KMS-11 (cell line): ENCODE measurements around the gene CYB561D1.

Source experiments
- H2AFZ ChIP-seq: fragments of 200-600 bp; sonication (generic); 2 replicates; pipeline ENCODE4 v1.6.1; 2016; ENCODE audit warnings: antibody characterized with exemption, mixed run types, low read depth
- H3K27ac ChIP-seq: fragments of 200-600 bp; sonication (generic); 2 replicates; pipeline ENCODE4 v1.6.1; 2016; ENCODE audit warnings: mild to moderate bottlenecking, mixed run types
- H3K27me3 ChIP-seq: fragments of 200-600 bp; sonication (generic); 2 replicates; pipeline ENCODE4 v1.6.1; 2017; ENCODE audit warnings: mild to moderate bottlenecking, low read depth, mixed run types, moderate library complexity; ENCODE audit not compliant: insufficient read depth
- H3K36me3 ChIP-seq: fragments of 200-600 bp; sonication (generic); 2 replicates; pipeline ENCODE4 v1.6.1; 2017; ENCODE audit warnings: mild to moderate bottlenecking, mixed run types; ENCODE audit not compliant: insufficient read depth
- H3K4me1 ChIP-seq: fragments of 200-600 bp; sonication (generic); 2 replicates; pipeline ENCODE4 v1.6.1; 2016; ENCODE audit warnings: mild to moderate bottlenecking, low read depth, mixed run types; ENCODE audit not compliant: poor library complexity, severe bottlenecking
- H3K4me2 ChIP-seq: fragments of 200-600 bp; sonication (generic); 2 replicates; pipeline ENCODE4 v1.7.0; 2016; ENCODE audit warnings: mild to moderate bottlenecking, mixed run types
- H3K4me3 ChIP-seq: fragments of 200-600 bp; sonication (generic); IDR thresholded peaks from 2 replicates; pipeline ENCODE4 v1.6.1; 2017; ENCODE audit warnings: low read depth, low read length, mixed read lengths; ENCODE audit not compliant: insufficient read depth
- H3K79me2 ChIP-seq: fragments of 200-600 bp; sonication (generic); 2 replicates; pipeline ENCODE4 v1.6.1; 2016; ENCODE audit warnings: low read depth, mixed run types; ENCODE audit not compliant: insufficient read depth
- H3K9ac ChIP-seq: fragments of 200-600 bp; sonication (generic); 2 replicates; pipeline ENCODE4 v1.6.1; 2016; ENCODE audit warnings: mild to moderate bottlenecking, mixed run types
- H4K20me1 ChIP-seq: fragments of 200-600 bp; sonication (generic); 2 replicates; pipeline ENCODE4 v1.6.1; 2016; ENCODE audit warnings: mild to moderate bottlenecking, mixed run types; ENCODE audit not compliant: insufficient read depth
- TF ChIP-seq, protein P1 (sequence below): fragments of 200-600 bp; sonication (generic); conservative IDR thresholded peaks from 2 replicates; pipeline ENCODE4 v1.6.1; 2017; ENCODE audit warnings: low read depth, mild to moderate bottlenecking, antibody characterized with exemption, low read length, moderate library complexity, mixed read lengths

The CYB561D1 gene

GRCh38 chr1:109508001-109508872 is 14.3 kb downstream of the CYB561D1 start:
- H4K20me1 ChIP-seq, result no peaks in the 10 kb centered on the region
- TF ChIP-seq, protein P1, sequence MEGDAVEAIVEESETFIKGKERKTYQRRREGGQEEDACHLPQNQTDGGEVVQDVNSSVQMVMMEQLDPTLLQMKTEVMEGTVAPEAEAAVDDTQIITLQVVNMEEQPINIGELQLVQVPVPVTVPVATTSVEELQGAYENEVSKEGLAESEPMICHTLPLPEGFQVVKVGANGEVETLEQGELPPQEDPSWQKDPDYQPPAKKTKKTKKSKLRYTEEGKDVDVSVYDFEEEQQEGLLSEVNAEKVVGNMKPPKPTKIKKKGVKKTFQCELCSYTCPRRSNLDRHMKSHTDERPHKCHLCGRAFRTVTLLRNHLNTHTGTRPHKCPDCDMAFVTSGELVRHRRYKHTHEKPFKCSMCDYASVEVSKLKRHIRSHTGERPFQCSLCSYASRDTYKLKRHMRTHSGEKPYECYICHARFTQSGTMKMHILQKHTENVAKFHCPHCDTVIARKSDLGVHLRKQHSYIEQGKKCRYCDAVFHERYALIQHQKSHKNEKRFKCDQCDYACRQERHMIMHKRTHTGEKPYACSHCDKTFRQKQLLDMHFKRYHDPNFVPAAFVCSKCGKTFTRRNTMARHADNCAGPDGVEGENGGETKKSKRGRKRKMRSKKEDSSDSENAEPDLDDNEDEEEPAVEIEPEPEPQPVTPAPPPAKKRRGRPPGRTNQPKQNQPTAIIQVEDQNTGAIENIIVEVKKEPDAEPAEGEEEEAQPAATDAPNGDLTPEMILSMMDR, result no peak
- H3K79me2 ChIP-seq, result no peaks in the 10 kb centered on the region
- no peaks in the 10 kb centered on the region for H3K36me3 ChIP-seq
- H3K4me2 ChIP-seq, result no peak overlapping the region
- peaks cover 7% of the 10 kb centered on the region for H3K4me1 ChIP-seq
- no peak overlapping the region for H2AFZ ChIP-seq
- H3K27me3 ChIP-seq, result no peaks in the 10 kb centered on the region; the same call in 1 of the 2 replicates
- H3K27ac ChIP-seq, result no peak overlapping the region
- no peak overlapping the region for H3K9ac ChIP-seq
- no peak overlapping the region for H3K4me3 ChIP-seq

GRCh38 chr1:109508873-109509175 is 14.9 kb downstream of the CYB561D1 start:
- Histone ChIP-seq H3K9ac (no peak overlapping the region; the same call in 1 of the 2 replicates), H2AFZ (peak overlapping the region; percentile 98; the same call in 1 of the 2 replicates), H3K27me3 (no peaks in the 10 kb centered on the region; the same call in 1 of the 2 replicates), H3K79me2 (no peaks in the 10 kb centered on the region), H3K4me2 (peak overlapping the region; percentile 30), H3K36me3 (no peaks in the 10 kb centered on the region), H4K20me1 (no peaks in the 10 kb centered on the region), H3K4me1 (peaks cover 7% of the 10 kb centered on the region), H3K4me3 (no peak overlapping the region), H3K27ac (no peak overlapping the region)
- TF ChIP-seq, protein P1, result no peak

GRCh38 chr1:109509176-109510134 is 15.6 kb downstream of the CYB561D1 start, which contains the start of gene AMIGO1:
Gene AMIGO1 (minus strand): TSS chr1:109509727. CDS start chr1:109508912, 815 bp downstream.
- TF ChIP-seq, protein P1, result no peak
- Histone ChIP-seq H3K36me3 (no peaks in the 10 kb centered on the region), H3K27ac (no peak within 1 kb of the TSS), H3K9ac (peak within 1 kb of the TSS; percentile 47; the same call in 1 of the 2 replicates), H3K79me2 (no peaks in the 10 kb centered on the region), H3K4me2 (peak within 1 kb of the TSS; percentile 93), H2AFZ (peak within 1 kb of the TSS; percentile 98), H3K4me1 (peaks cover 7% of the 10 kb centered on the region), H3K4me3 (peak within 1 kb of the TSS; percentile 96), H4K20me1 (no peaks in the 10 kb centered on the region), H3K27me3 (no peaks in the 10 kb centered on the region; the same call in 1 of the 2 replicates)

GRCh38 chr1:109513110-109513710 is 19.3 kb downstream of the CYB561D1 start:
- Histone ChIP-seq H3K4me2 (no peak overlapping the region), H3K9ac (no peak overlapping the region), H3K4me3 (no peak overlapping the region), H3K79me2 (no peaks in the 10 kb centered on the region), H4K20me1 (no peaks in the 10 kb centered on the region), H3K27me3 (no peaks in the 10 kb centered on the region; the same call in 1 of the 2 replicates), H3K27ac (no peak overlapping the region), H2AFZ (no peak overlapping the region), H3K36me3 (no peaks in the 10 kb centered on the region), H3K4me1 (peaks cover 7% of the 10 kb centered on the region)
- TF ChIP-seq, protein P1, result no peak
